ENCODE data around the gene YIPF6.
"Not testable (repeated sequence)": the region's sequence is repeated elsewhere in the genome, so short reads cannot be mapped to it uniquely, and the experiment has no call there.

Gene YIPF6

GRCh38 chrX:68498508-68499379 lies at the start of gene YIPF6:
Gene YIPF6, plus strand, starts transcription at chrX:68499051. Its CDS starts 16 bp downstream, at chrX:68499067.
- DNase-seq (ENCODE audit: low read depth in 2 of 2): peak; percentile 24 to 37

- no peak for DNase-seq (ENCODE audit: low read depth in 2 of 2)
Measured at GRCh38 chrX:68451720-68452119, 47.1 kb upstream of the YIPF6 start.

- no peak for DNase-seq (ENCODE audit: low read depth in 2 of 2)
Measured at GRCh38 chrX:68454476-68455150, 44.2 kb upstream of the YIPF6 start.

GRCh38 chrX:68455151-68455510 lies 43.7 kb upstream of the YIPF6 start:
- no peak for DNase-seq (ENCODE audit: low read depth in 2 of 2)

- no peak for DNase-seq (ENCODE audit: low read depth in 2 of 2)
Measured at GRCh38 chrX:68461093-68461492, 37.8 kb upstream of the YIPF6 start.

GRCh38 chrX:68461576-68461975 lies 37.3 kb upstream of the YIPF6 start:
- DNase-seq (ENCODE audit: low read depth in 2 of 2): no peak

- DNase-seq (ENCODE audit: low read depth in 2 of 2): no peak
Measured at GRCh38 chrX:68462197-68462596, 36.7 kb upstream of the YIPF6 start.

GRCh38 chrX:68462653-68463052 lies 36.2 kb upstream of the YIPF6 start:
- DNase-seq (ENCODE audit: low read depth in 2 of 2): peak in 1 of 2 donors; percentile 17

GRCh38 chrX:68463880-68464279 lies 35.0 kb upstream of the YIPF6 start:
- DNase-seq (ENCODE audit: low read depth in 2 of 2): no peak

- DNase-seq (ENCODE audit: low read depth in 2 of 2): no peak
Measured at GRCh38 chrX:68464796-68465195, 34.1 kb upstream of the YIPF6 start.

GRCh38 chrX:68480969-68481368 lies 17.9 kb upstream of the YIPF6 start:
- no peak for DNase-seq (ENCODE audit: low read depth in 2 of 2)

- not testable (repeated sequence) for DNase-seq (ENCODE audit: low read depth in 2 of 2)
Measured at GRCh38 chrX:68486198-68486597, 12.7 kb upstream of the YIPF6 start.

- no peak for DNase-seq (ENCODE audit: low read depth in 2 of 2)
Measured at GRCh38 chrX:68487254-68487653, 11.6 kb upstream of the YIPF6 start.

GRCh38 chrX:68487924-68488323 lies 10.9 kb upstream of the YIPF6 start:
- DNase-seq (ENCODE audit: low read depth in 2 of 2): no peak

GRCh38 chrX:68488657-68489056 lies 10.2 kb upstream of the YIPF6 start:
- DNase-seq (ENCODE audit: low read depth in 2 of 2): no peak

- no peak for DNase-seq (ENCODE audit: low read depth in 2 of 2)
Measured at GRCh38 chrX:68490644-68491043, 8.2 kb upstream of the YIPF6 start.

GRCh38 chrX:68492583-68492982 lies 6.3 kb upstream of the YIPF6 start:
- DNase-seq (ENCODE audit: low read depth in 2 of 2): no peak

GRCh38 chrX:68493776-68494175 lies 5.1 kb upstream of the YIPF6 start:
- not testable (repeated sequence) for DNase-seq (ENCODE audit: low read depth in 2 of 2)

GRCh38 chrX:68498044-68498507 lies 775 bp upstream of the YIPF6 start:
- no peak for DNase-seq (ENCODE audit: low read depth in 2 of 2)

GRCh38 chrX:68499543-68500504 lies 973 bp downstream of the YIPF6 start:
- no peak for DNase-seq (ENCODE audit: low read depth in 2 of 2)

- peak; percentile 53 to 57 for DNase-seq (ENCODE audit: low read depth in 2 of 2)
Measured at GRCh38 chrX:68503836-68504636, 5.2 kb downstream of the YIPF6 start.

Data from stimulated activated CD4-positive, alpha-beta T cell treated with anti-CD3 and anti-CD28 coated beads, Interleukin-15, amount 100 ng/mL, for 48 hours (primary cell).